Glomerular endothelial cell (primary cell): ENCODE data around the gene LMBR1. TPM values are rescaled to one million over a fixed set of nuclear protein-coding genes. Genes with fewer than 3 reads are reported as not detected.
"Not testable (repeated sequence)": the region's sequence is repeated elsewhere in the genome, so short reads cannot be mapped to it uniquely, and the experiment has no call there.

Source experiments
- DNase-seq: peaks from one replicate; pipeline ENCODE4 v3.0.0-alpha.2; 2011; ENCODE audit warnings: low read depth, low spot score; ENCODE audit errors: extremely low read depth
- total RNA-seq: library from RNA; depleted of rRNA; stranded (reverse); fragments of >200 nt; gene quantifications from 2 replicates; pipeline ENCODE4 v1.2.3, GENCODE V29; 2015

LMBR1 gene
- total RNA-seq, 1 donor from 2014 or later: 170 TPM

DNA sequence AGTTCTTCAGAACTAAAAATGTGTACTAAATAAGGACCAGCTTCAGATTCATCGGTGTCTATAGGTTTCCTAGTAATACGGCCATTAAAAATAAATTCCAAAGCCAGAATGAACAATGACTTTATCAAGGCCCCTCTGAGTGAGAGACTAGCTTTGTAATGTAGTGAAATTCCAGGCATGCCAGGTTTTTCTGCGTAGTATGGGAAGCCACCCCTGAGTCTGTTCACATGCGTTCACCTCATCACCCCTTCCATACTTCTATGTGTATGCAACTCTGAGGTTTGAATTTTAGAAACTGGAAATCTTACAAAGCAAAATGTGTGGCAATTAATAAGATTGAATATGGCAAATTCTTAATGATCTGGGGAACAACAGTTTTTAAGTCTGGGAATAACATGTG lies 227.9 kb downstream of the LMBR1 start:
- no peak for DNase-seq

GRCh38 chr7:156662277-156662676 lies 230.7 kb downstream of the LMBR1 start:
- DNase-seq: no peak

- no peak for DNase-seq
Observed at GRCh38 chr7:156661637-156662036, 231.3 kb downstream of the LMBR1 start.

DNA sequence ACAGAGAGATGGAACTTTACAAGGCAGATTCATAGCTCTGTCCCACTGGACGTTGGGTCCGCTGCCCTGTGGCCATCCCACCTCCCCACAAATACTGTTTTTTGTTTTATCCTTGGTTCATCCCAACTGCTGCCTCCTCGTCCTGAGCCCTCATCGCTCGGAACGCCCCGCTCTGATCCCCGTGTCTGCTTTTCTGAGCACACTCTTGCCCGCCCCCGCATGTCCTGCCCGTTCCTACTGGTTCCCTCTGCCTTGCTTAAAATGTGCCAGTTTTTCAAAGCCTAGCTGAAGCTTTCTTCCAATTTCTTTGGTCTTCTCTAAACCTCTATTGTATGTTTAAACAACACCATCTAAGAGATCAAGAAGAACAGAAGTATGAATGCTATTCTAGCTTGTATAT lies 233.0 kb downstream of the LMBR1 start:
- DNase-seq: no peak

DNA sequence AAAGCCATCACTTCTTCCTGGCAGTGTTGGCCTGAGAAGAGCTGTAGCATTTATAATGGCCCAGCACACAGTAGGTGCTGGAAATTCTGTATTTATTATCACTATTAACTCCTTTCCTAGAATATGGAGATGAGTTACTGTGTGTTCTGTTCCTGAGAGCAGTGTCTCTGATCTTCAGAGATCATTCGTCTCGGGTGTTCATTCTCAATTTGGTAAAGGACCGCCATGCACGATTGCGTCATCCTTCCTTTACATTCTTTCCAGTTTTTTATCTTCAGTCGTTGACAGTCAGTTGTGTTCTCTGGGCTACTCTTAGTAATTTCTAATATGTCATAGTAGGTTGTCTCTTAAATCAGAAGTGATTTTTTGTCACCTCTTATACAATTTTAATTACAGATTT lies 233.8 kb downstream of the LMBR1 start:
- no peak for DNase-seq

GRCh38 chr7:156657681-156658080 lies 235.3 kb downstream of the LMBR1 start:
- DNase-seq: no peak

DNA sequence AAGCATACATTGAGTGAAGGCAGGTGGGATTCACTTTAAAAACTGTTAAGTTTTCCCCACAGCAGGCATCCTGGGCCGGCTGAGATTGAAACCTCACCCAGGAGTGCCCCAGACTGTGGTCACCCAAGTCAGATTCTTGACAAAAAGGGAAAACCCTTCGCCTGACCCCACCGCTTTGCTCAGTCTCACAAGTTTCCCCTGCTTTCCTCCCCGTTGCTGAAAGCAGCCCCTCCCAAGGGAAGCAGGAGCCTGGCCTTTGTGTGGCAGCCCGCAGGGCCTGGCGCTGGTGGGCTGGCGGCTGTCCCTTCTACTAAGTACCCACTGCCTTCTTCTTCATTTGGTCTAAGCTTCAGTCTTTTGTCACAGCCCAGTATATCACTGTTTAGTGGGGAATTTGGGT lies 236.4 kb downstream of the LMBR1 start:
- no peak for DNase-seq

- no peak for DNase-seq
Observed at GRCh38 chr7:156655983-156656382, 237.0 kb downstream of the LMBR1 start.

DNA sequence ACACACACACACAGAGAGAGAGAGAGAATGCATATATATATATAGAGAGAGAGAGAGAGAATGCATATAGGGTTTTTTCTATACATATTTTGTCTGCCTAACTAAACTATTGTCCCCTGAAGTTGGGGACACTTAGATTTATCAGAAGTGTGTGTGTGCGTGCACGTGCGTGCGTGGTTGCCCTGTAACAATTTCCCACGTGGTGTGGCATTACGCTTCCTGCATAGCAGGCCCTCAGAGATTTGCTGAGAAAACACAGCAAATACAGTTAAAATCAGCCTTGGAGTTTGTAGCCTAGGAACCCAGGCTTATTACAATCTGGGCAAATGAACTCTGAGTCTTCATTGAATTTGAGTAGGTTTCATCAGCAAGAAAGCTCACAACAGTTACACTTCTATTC lies 237.7 kb downstream of the LMBR1 start:
- no peak for DNase-seq

GRCh38 chr7:156654511-156655234 lies 238.3 kb downstream of the LMBR1 start:
- no peak for DNase-seq

DNA sequence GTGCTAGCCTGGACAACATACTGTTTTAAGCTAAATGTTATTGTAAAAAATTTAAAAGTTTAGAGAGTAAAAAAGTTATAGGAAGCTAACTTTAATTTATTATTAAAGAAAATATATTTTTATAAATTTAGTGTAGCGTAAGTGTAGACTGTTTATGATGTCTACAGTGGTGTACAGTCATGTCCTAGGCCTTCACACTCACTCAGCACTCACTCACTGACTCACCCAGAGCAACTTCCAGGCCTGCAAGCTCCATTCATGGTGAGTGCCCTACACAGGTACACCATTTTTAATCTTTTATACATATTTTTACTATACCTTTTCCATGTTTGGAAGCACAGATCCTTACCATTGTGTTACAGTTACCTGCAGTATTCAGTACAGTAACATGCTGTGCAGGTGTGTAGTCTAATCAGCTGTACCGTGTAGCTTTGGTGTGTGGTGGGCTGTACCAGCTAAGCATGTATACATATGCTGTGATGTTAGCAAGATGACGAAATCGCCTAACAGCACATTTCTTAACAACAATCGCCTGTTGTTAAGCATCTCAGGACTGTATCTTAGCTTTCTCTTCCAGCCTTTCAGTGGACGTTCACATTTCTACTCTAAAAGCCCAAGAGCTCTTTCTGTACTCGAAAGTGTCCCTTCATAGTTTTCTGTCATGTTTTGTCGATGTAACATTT lies 240.0 kb downstream of the LMBR1 start:
- DNase-seq: no peak

- DNase-seq: no peak
Observed at GRCh38 chr7:156651474-156651873, 241.5 kb downstream of the LMBR1 start.

GRCh38 chr7:156650042-156650441 lies 242.9 kb downstream of the LMBR1 start:
- no peak for DNase-seq

- not testable (repeated sequence) for DNase-seq
Observed at GRCh38 chr7:156647330-156647729, 245.7 kb downstream of the LMBR1 start.

DNA sequence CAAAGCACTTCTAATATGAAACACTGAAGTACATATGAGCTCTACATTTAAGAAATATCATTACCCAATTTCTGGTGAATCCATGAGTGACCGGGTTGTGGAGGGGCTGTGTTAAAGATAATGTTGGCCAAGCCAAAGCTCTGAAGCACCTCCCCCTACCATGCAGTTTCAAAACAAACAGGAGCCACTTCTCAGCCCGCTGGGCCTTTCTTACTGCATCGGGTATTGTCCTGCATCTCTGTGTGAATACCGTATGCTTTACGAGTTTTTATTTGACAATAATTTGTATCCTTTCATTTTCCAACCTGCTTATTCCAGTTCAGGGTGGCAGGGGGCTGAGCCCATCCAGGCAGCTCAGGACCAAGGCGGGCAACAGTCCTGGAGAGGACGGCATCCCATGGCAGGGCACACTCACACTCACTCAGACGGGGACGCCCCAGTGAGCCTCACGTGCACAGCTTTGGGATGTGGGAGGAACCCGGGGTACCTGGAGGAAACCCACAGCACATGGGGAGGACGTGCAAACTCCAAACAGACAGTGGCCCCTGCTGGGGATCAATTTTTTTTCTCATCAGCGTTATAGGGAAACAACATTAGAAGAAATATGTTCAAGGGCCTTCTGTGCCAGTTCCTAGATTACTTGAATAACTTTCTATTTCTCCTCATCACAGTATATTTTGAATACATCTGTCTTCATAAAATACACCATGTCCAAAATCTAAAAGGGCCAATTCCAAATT lies 250.5 kb downstream of the LMBR1 start:
- no peak for DNase-seq

GRCh38 chr7:156640949-156641485 lies 252.0 kb downstream of the LMBR1 start:
- DNase-seq: no peak

- no peak for DNase-seq
Observed at GRCh38 chr7:156640257-156640948, 252.6 kb downstream of the LMBR1 start, which contains the start of gene RNF32. Gene RNF32 (plus strand): TSS chr7:156640774. CDS start chr7:156643878, 3,104 bp downstream.

DNA sequence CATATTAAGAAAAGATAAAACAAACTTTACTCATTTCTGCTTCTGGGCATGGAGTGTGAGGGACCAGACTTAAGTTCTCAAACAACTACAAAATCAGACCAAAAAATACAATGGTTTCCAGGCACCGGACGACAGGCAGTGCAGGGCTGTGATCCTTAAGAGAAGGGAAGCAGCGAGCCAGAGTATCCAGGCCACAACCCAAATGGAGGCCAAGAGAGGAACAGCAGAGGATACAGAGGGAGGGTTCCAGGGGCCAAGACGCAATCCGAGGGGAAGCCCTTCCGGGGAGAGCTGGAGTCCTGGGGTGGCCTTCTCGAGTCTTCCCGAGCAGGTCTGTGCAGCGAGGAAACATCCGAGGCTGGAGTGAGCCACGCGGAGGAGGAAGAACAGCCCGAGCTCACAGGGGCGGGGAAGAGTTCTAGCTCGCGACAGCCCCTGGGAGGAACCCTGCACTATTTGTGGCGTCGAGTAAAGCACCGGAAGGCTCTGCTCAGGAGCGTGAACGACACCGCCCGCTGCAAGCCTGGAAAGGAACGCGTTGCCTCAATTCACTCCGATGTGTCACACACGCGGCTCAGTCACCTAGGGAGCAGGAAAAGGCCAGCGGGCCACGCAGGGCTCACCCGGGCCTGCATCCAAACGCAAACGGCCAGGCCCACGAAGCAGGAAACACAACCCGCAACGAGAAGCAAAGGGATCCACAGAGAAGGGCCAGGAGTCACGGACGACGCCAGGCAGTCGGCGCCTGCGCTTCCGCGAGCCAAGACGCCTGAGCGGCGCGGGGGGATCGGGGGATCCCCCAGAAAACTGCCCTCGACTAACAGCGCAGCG lies 253.3 kb downstream of the LMBR1 start:
- DNase-seq: no peak

DNA sequence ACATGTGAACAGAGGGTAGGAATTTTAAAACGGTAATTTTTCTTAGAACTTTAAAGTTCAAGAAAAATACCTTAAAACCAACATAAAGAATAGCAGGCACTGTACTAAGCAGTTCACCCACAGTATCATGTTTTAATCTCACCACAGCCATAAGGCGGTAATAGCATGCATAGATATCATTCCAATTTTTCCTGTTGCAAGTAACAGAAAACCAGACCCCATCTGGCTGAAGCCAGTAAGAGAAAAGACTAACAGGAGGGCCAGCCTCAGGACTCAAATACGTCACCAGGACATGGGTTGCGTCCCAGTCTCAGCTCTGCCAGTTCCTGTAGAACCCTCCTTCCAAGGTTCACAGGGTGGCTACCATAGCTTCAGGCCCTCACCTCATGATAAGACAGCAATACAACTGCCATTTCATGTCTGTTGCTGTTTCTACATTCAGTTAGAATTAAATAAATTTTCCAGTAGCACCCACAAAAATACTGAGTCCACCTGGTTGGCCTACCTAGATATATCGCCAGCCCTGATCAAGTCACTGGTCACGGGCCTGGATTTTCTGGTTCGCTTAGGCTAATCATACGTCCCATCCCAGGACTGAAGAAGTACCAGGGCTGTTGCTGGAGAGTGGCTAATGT lies 254.4 kb downstream of the LMBR1 start:
- no peak for DNase-seq
